ENCODE results near the gene CLEC2B. TPM values are rescaled to one million over a fixed set of nuclear protein-coding genes. Genes with fewer than 3 reads are reported as not detected.

CLEC2B gene
- polyA plus RNA-seq, 4 donors = 0.45 to 7.4 (median 4.9) TPM

- H3K36me3 ChIP-seq (ENCODE audit: control insufficient read depth in 3 of 3, insufficient read depth in 2 of 3, low read depth in 1 of 3, low read length in 3 of 3) = no peaks in the 10 kb centered on the region
- H3K4me1 ChIP-seq (ENCODE audit: control insufficient read depth in 3 of 3, insufficient read depth in 2 of 3, low read depth in 1 of 3, low read length in 2 of 3) = peaks cover 0 to 3% (median 0%) of the 10 kb centered on the region in 3 donors
- DNase-seq = no peak
- no peak for FAIRE-seq
- 41 to 72% (median 55%) methylated on average over 4 of the region's 4 CpGs for WGBS, 3 donors
- no peak overlapping the region for H3K27ac ChIP-seq (ENCODE audit: low read depth in 1 of 3, low read length in 2 of 3)
- H3K4me3 ChIP-seq (ENCODE audit: low read depth in 1 of 3, low read length in 3 of 3) = peak overlapping the region in 1 of 3 donors; percentile 26
- peaks cover 0 to 2% of the 10 kb centered on the region in 2 donors for H3K9me3 ChIP-seq (ENCODE audit: control insufficient read depth in 2 of 2, insufficient read depth in 1 of 2, low read depth in 1 of 2, low read length in 1 of 2)
- no peaks in the 10 kb centered on the region for H3K27me3 ChIP-seq (ENCODE audit: control insufficient read depth in 3 of 3, insufficient read depth in 3 of 3, low read length in 3 of 3)
These were observed 1.6 kb downstream of the CLEC2B start for GRCh38 chr12:9867531-9867930.

GRCh38 chr12:9866860-9867269 is 2.3 kb downstream of the CLEC2B start:
- Histone ChIP-seq H3K4me1 (ENCODE audit: control insufficient read depth in 3 of 3, insufficient read depth in 2 of 3, low read depth in 1 of 3, low read length in 2 of 3) (peaks cover 0 to 3% (median 0%) of the 10 kb centered on the region in 3 donors), H3K36me3 (ENCODE audit: control insufficient read depth in 3 of 3, insufficient read depth in 2 of 3, low read depth in 1 of 3, low read length in 3 of 3) (no peaks in the 10 kb centered on the region), H3K4me3 (ENCODE audit: low read depth in 1 of 3, low read length in 3 of 3) (peak overlapping the region in 2 of 3 donors; percentile 22 to 38), H3K27me3 (ENCODE audit: control insufficient read depth in 3 of 3, insufficient read depth in 3 of 3, low read length in 3 of 3) (no peaks in the 10 kb centered on the region), H3K27ac (ENCODE audit: low read depth in 1 of 3, low read length in 2 of 3) (peak overlapping the region in 2 of 3 donors; percentile 73), H3K9me3 (ENCODE audit: control insufficient read depth in 2 of 2, insufficient read depth in 1 of 2, low read depth in 1 of 2, low read length in 1 of 2) (peaks cover 0 to 2% of the 10 kb centered on the region in 2 donors)
- FAIRE-seq (no peak), DNase-seq (no peak)
- 38 to 77% (median 55%) methylated on average over 4 of the region's 4 CpGs for WGBS, 3 donors

GRCh38 chr12:9864913-9865675 is 4.1 kb downstream of the CLEC2B start:
- no peaks in the 10 kb centered on the region for H3K36me3 ChIP-seq (ENCODE audit: control insufficient read depth in 3 of 3, insufficient read depth in 2 of 3, low read depth in 1 of 3, low read length in 3 of 3)
- H3K4me3 ChIP-seq (ENCODE audit: low read depth in 1 of 3, low read length in 3 of 3) = peak overlapping the region in 1 of 3 donors; percentile 11
- peaks cover 0 to 3% (median 0%) of the 10 kb centered on the region in 3 donors for H3K4me1 ChIP-seq (ENCODE audit: control insufficient read depth in 3 of 3, insufficient read depth in 2 of 3, low read depth in 1 of 3, low read length in 2 of 3)
- DNase-seq (peak in 1 of 2 donors; percentile 12), FAIRE-seq (no peak)
- WGBS, 3 donors = 49 to 60% (median 55%) methylated on average over 4 of the region's 4 CpGs
- H3K9me3 ChIP-seq (ENCODE audit: control insufficient read depth in 2 of 2, insufficient read depth in 1 of 2, low read depth in 1 of 2, low read length in 1 of 2) = peaks cover 0 to 2% of the 10 kb centered on the region in 2 donors
- H3K27me3 ChIP-seq (ENCODE audit: control insufficient read depth in 3 of 3, insufficient read depth in 3 of 3, low read length in 3 of 3) = no peaks in the 10 kb centered on the region
- peak overlapping the region in 1 of 3 donors; percentile 50 for H3K27ac ChIP-seq (ENCODE audit: low read depth in 1 of 3, low read length in 2 of 3)

- H3K27me3 ChIP-seq (ENCODE audit: control insufficient read depth in 3 of 3, insufficient read depth in 3 of 3, low read length in 3 of 3) = no peaks in the 10 kb centered on the region
- H3K27ac ChIP-seq (ENCODE audit: low read depth in 1 of 3, low read length in 2 of 3) = no peak overlapping the region
- FAIRE-seq (no peak), DNase-seq (no peak)
- peaks cover 0 to 2% of the 10 kb centered on the region in 2 donors for H3K9me3 ChIP-seq (ENCODE audit: control insufficient read depth in 2 of 2, insufficient read depth in 1 of 2, low read depth in 1 of 2, low read length in 1 of 2)
- H3K36me3 ChIP-seq (ENCODE audit: control insufficient read depth in 3 of 3, insufficient read depth in 2 of 3, low read depth in 1 of 3, low read length in 3 of 3) = no peaks in the 10 kb centered on the region
- H3K4me3 ChIP-seq (ENCODE audit: low read depth in 1 of 3, low read length in 3 of 3) = no peak overlapping the region
- H3K4me1 ChIP-seq (ENCODE audit: control insufficient read depth in 3 of 3, insufficient read depth in 2 of 3, low read depth in 1 of 3, low read length in 2 of 3) = no peaks in the 10 kb centered on the region
These were observed 11.0 kb downstream of the CLEC2B start for GRCh38 chr12:9858135-9858534.

GRCh38 chr12:9856894-9857293 is 12.3 kb downstream of the CLEC2B start:
- FAIRE-seq (no peak), DNase-seq (no peak)
- no peaks in the 10 kb centered on the region for H3K4me1 ChIP-seq (ENCODE audit: control insufficient read depth in 3 of 3, insufficient read depth in 2 of 3, low read depth in 1 of 3, low read length in 2 of 3)
- no peaks in the 10 kb centered on the region for H3K27me3 ChIP-seq (ENCODE audit: control insufficient read depth in 3 of 3, insufficient read depth in 3 of 3, low read length in 3 of 3)
- H3K4me3 ChIP-seq (ENCODE audit: low read depth in 1 of 3, low read length in 3 of 3) = no peak overlapping the region
- 62 to 66% (median 64%) methylated on average over 3 of the region's 3 CpGs for WGBS, 3 donors
- no peak overlapping the region for H3K27ac ChIP-seq (ENCODE audit: low read depth in 1 of 3, low read length in 2 of 3)
- no peaks in the 10 kb centered on the region for H3K9me3 ChIP-seq (ENCODE audit: control insufficient read depth in 2 of 2, insufficient read depth in 1 of 2, low read depth in 1 of 2, low read length in 1 of 2)
- peaks cover 0 to 3% (median 0%) of the 10 kb centered on the region in 3 donors for H3K36me3 ChIP-seq (ENCODE audit: control insufficient read depth in 3 of 3, insufficient read depth in 2 of 3, low read depth in 1 of 3, low read length in 3 of 3)

GRCh38 chr12:9856151-9856550 is 13.0 kb downstream of the CLEC2B start:
- DNase-seq (no peak), FAIRE-seq (no peak)
- WGBS, 3 donors = 83 to 87% (median 83%) methylated on average over 1 of the region's 1 CpG

GRCh38 chr12:9851927-9852326 is 17.2 kb downstream of the CLEC2B start:
- Histone ChIP-seq H3K4me1 (ENCODE audit: control insufficient read depth in 3 of 3, insufficient read depth in 2 of 3, low read depth in 1 of 3, low read length in 2 of 3) (no peaks in the 10 kb centered on the region), H3K27ac (ENCODE audit: low read depth in 1 of 3, low read length in 2 of 3) (no peak overlapping the region), H3K27me3 (ENCODE audit: control insufficient read depth in 3 of 3, insufficient read depth in 3 of 3, low read length in 3 of 3) (no peaks in the 10 kb centered on the region), H3K9me3 (ENCODE audit: control insufficient read depth in 2 of 2, insufficient read depth in 1 of 2, low read depth in 1 of 2, low read length in 1 of 2) (no peaks in the 10 kb centered on the region), H3K36me3 (ENCODE audit: control insufficient read depth in 3 of 3, insufficient read depth in 2 of 3, low read depth in 1 of 3, low read length in 3 of 3) (peaks cover 0 to 5% (median 0%) of the 10 kb centered on the region in 3 donors), H3K4me3 (ENCODE audit: low read depth in 1 of 3, low read length in 3 of 3) (no peak overlapping the region)
- FAIRE-seq = no peak
- WGBS, 3 donors = 83 to 89% (median 87%) methylated on average over 2 of the region's 2 CpGs
- no peak for DNase-seq

More at GRCh38 chr12:9856151-9856550, 13.0 kb downstream of the CLEC2B start:
- no peak overlapping the region for H3K27ac ChIP-seq (ENCODE audit: low read depth in 1 of 3, low read length in 2 of 3)
- peaks cover 0 to 5% (median 0%) of the 10 kb centered on the region in 3 donors for H3K36me3 ChIP-seq (ENCODE audit: control insufficient read depth in 3 of 3, insufficient read depth in 2 of 3, low read depth in 1 of 3, low read length in 3 of 3)
- H3K4me3 ChIP-seq (ENCODE audit: low read depth in 1 of 3, low read length in 3 of 3) = no peak overlapping the region
- no peaks in the 10 kb centered on the region for H3K27me3 ChIP-seq (ENCODE audit: control insufficient read depth in 3 of 3, insufficient read depth in 3 of 3, low read length in 3 of 3)
- H3K4me1 ChIP-seq (ENCODE audit: control insufficient read depth in 3 of 3, insufficient read depth in 2 of 3, low read depth in 1 of 3, low read length in 2 of 3) = no peaks in the 10 kb centered on the region
- H3K9me3 ChIP-seq (ENCODE audit: control insufficient read depth in 2 of 2, insufficient read depth in 1 of 2, low read depth in 1 of 2, low read length in 1 of 2) = no peaks in the 10 kb centered on the region

- Histone ChIP-seq H3K36me3 (ENCODE audit: control insufficient read depth in 3 of 3, insufficient read depth in 2 of 3, low read depth in 1 of 3, low read length in 3 of 3) (peaks cover 0 to 5% (median 0%) of the 10 kb centered on the region in 3 donors), H3K27ac (ENCODE audit: low read depth in 1 of 3, low read length in 2 of 3) (no peak overlapping the region), H3K4me3 (ENCODE audit: low read depth in 1 of 3, low read length in 3 of 3) (no peak overlapping the region), H3K9me3 (ENCODE audit: control insufficient read depth in 2 of 2, insufficient read depth in 1 of 2, low read depth in 1 of 2, low read length in 1 of 2) (no peaks in the 10 kb centered on the region), H3K4me1 (ENCODE audit: control insufficient read depth in 3 of 3, insufficient read depth in 2 of 3, low read depth in 1 of 3, low read length in 2 of 3) (no peaks in the 10 kb centered on the region), H3K27me3 (ENCODE audit: control insufficient read depth in 3 of 3, insufficient read depth in 3 of 3, low read length in 3 of 3) (no peaks in the 10 kb centered on the region)
- 90 to 94% (median 92%) methylated on average over 5 of the region's 5 CpGs for WGBS, 3 donors
- DNase-seq (no peak), FAIRE-seq (no peak)
These were observed 18.1 kb downstream of the CLEC2B start for GRCh38 chr12:9851050-9851449.
